CD1c-positive myeloid dendritic cell (primary cell): ENCODE results near the gene CEP164.

ENCODE experiments used
- DNase-seq: peaks from one replicate; pipeline ENCODE4 v3.0.0-alpha.2; 2016; ENCODE audit errors: extremely low spot score

CEP164 gene

GRCh38 chr11:117327567-117328374 lies at the start of gene CEP164:
Gene CEP164 (plus strand): TSS chr11:117327854. CDS start chr11:117338587, 10,733 bp downstream.
- DNase-seq = peak; percentile 97

GRCh38 chr11:117278347-117278746 lies 49.3 kb upstream of the CEP164 start:
- DNase-seq = no peak

GRCh38 chr11:117279711-117280376 lies 47.8 kb upstream of the CEP164 start:
- no peak for DNase-seq

GRCh38 chr11:117281159-117281558 lies 46.5 kb upstream of the CEP164 start:
- DNase-seq = no peak

DNA sequence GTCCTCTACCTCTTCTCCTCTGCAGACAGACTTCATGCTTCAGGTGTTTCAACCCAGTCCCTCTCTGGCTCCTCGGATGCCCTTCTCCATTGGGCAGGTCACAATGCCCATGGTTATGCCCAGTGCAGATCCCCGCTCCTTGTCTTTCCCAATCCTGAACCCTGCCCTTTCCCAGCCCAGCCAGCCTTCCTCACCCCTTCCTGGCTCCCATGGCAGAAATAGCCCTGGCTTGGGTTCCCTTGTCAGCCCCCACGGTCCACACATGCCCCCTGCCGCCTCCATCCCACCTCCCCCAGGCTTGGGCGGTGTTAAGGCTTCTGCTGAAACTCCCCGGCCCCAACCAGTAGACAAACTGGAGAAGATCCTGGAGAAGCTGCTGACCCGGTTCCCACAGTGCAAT lies 45.8 kb upstream of the CEP164 start:
- DNase-seq = no peak

DNA sequence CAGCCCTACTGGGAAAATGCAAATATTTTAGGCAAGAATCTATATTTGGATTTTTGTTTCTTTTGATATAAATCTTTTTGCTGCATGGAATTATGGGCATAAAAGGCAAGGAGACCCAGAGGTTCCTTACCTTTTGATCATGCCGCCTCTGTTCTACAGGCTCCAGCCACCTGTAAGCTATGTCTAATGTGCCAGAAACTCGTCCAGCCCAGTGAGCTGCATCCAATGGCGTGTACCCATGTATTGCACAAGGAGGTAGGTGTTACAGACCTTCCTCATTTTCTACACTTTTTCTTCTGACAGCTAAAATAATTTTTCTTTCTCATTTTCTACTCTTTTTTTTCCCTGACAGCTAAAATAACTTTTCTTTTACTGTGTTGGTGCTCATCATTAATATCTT lies 44.7 kb upstream of the CEP164 start:
- no peak for DNase-seq

- DNase-seq = no peak
Observed at GRCh38 chr11:117284053-117284452, 43.6 kb upstream of the CEP164 start.

DNA sequence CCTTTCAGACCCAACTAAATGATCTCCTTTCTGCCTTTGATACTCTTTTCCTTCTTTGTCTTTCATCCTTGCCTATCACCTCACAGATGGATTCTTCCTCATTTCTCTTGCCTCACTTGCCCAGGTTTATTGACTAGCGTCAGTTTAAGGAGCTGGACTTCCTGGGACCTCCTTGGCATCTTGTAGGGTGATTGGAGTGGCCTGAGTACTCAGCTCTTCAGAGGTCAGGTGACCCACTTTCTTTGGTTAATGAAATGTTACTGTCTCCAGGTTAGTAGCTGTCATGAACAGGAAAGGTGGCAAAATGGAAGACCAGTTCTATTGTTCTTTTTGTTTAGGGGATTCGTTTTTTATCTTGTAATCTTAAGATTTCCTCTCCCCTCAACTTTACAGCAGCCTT lies 41.1 kb upstream of the CEP164 start:
- DNase-seq = no peak

GRCh38 chr11:117287668-117288067 lies 40.0 kb upstream of the CEP164 start:
- no peak for DNase-seq

DNA sequence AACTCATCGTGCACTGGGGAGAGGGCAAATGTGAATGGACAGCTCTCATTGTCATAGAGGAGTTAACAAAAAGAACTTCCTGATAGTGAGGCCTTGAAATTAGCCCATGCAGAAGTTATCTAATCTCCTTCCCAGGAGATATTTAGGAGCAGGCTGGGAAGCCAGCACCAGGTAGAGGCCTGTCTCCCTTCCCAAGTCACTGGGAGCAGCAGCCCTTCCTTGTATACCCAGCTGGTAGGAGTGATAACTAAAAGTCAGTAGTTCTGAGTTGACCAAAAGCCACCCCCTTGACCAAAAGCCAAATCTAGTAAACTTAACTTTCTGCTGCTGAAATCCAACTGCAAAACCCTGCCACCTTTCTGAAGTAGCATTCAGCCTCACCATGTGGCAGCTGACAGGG lies 37.9 kb upstream of the CEP164 start:
- DNase-seq = no peak

DNA sequence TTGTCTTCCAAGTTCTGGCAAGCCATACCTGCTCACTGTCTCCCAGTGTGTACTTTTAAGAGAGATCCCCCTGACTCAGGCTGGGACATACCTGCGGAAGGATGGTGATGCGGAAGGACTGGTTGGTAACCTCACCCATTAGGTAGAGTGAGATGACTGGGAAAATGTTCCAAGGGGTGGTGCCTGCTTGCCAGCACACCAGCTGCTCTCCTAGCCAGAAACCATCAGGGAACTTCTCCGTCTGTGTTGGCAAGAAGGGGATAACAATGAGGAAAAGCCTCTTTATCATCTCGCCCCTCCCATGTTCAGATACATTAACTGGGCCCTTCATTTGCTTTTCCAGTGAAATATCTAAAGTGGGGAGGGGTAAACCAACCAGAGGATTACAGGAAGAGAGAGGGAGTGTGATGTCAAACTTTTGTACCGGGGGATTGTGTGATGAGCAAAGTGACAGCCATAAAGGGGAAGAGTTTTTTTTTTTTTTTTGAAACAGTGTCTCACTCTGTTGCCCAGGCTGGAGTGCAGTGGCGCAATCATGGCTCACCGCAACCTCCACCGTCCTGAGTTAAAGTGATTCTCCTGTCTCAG lies 36.8 kb upstream of the CEP164 start, which contains the start of gene BACE1-AS:
TSS of gene BACE1-AS (plus strand) at position 538 of the 588 bp plus-strand sequence.
- no peak for DNase-seq

- DNase-seq = no peak
Observed at GRCh38 chr11:117292616-117293015, 35.0 kb upstream of the CEP164 start.

DNA sequence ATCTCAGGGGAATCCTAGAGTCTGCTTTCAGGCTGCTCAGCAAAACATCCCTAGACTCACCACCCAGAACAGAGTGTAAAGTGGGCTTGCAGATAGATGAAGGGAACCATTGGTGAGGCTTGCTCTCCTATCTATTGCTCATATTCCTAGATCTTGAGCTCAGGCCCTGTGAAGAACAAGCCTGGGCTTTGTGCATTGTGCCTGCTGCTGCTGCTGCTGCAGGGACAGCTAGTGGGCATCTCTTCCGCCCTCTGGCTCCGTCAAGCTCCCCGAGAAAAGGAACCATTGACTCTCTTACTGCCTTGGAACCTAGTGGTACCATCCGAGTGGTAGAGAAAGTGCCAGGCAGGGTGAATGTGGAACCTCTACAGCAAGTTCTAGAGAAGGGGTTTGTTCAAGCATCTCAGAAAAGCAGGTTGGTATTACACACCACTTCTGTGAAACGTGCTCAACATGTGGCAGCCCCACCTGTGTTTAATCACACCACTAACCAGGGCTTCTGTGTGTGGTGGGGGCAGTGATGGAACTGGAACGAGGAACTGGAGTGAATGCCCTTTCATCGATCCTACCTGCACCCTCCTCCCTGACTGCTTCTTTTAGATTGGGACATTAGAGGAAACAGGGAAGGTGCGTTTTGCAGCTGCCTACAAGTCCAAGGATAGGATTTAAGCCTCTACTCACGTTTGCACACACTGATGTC lies 32.1 kb upstream of the CEP164 start:
- DNase-seq = no peak

- DNase-seq = no peak
Observed at GRCh38 chr11:117296881-117297280, 30.8 kb upstream of the CEP164 start.

DNA sequence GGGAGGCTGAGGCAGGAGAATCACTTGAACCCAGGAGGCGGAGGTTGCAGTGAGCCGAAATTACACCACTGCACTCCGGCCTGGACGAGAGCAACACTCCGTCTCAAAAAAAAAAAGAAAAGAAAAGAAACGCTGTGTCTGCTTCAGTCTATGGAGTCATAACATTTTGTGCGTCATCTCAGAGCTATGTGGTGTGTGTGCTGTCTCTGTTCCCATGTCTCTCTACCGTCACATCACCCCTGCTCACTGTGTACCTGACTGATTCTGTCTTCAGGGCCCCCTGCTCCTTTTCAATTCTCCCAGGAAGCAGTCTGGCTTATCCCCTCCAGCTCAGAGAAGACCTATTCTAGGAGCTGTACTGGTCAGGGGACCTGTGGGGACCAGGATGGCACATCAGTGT lies 29.5 kb upstream of the CEP164 start:
- DNase-seq = no peak

DNA sequence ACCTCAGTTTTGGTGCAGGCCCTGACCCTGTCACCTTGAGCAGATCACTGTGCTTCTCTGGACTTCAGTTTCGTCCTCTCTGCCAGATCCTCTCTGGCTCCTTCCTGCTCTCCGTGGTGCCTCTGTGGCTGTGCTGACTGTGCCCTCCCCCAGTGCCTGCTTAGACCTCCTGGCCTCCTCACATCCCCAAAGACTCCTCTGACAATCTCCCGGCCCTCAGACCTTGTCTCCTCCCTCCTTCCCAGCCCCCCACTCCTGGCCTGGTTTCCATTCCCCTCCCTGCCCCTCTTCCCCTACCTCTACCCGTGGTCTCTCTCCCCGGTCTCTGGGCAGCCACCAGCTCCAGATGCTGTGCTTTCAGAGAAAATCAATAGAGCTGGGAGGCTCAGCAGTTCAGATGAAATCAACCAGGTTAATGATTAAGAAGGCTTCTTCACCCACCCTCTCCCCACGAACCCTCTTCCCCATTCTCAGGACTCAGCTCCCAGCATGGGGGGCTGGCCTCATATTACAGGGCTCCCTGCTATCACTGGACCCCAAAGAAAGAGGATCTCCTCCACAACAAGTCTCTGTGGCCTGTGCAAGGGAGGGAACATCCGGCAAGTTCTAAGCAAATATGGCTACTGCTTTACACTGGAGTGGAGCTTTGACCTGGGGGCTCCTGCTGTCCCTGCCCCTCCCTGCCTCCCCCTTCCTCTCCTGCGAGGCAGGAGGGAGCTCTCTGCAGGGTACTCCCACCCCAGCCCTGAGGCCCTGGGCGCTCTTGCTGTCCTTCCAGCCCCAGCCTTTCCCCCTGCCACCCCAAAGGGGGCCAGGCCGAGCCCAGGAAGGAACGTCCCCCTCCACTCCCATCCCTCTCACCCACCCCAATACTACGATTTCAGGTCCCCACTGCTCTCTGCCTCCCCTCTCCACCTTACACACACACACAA lies 28.0 kb upstream of the CEP164 start:
- no peak for DNase-seq

GRCh38 chr11:117300283-117300663 lies 27.4 kb upstream of the CEP164 start:
- DNase-seq = no peak

DNA sequence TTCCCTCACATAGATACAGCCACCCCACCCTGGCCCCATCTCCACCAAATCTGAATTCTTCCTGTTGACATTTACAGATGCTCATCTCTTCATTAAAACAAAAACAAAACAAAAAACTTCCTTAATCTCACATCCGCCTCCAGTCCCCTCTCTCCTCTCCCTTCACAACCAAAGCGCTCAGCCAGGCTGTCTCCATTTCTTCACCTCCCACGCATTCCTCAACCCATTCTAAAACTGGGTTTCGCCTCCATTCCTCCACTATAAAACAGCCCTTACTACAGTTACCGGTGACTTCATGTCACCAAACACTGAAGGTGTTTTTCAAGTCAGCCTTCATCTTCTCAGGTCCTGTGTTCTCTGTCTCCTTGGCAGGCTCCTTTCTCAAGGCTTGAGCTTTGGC lies 26.9 kb upstream of the CEP164 start:
- DNase-seq = no peak

DNA sequence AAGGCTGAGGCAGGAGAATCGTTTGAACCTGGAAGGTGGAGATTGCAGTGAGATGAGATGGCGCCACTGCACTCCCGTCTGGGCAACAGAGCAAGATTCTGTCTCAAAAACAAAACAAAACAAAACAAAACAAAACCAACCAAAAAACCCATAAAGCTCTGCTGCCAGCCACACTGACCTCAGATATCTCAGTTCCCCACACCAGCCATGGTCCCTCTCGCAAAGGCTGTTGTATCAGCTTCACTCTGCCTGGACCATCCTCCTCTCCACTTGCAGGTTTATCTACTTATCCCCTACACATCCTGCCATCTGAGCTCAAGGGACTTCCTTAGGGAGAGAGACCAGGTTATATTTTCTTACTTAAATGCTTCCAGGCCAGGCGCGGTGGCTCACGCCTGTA lies 25.4 kb upstream of the CEP164 start:
- no peak for DNase-seq

DNA sequence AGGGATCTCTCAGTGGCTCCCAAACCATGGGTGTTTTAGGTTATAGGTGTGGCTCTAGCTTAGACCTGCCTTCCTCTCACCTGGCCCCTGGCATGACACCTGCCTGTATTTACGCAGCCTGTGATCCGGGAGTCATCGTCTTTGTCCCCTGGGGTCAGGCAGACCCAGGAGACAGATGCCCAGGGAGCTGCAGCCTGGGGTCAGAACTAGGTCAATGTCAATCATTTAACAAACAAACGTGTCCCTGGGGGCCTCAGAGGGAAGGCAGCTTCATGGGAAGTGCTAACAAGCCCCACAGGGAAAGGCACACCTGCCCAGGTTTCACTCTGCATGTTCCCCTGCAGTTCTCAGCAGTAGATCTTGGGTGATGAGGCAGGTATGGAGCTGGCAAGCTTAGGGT lies 24.6 kb upstream of the CEP164 start:
- DNase-seq = no peak

GRCh38 chr11:117303646-117304315 lies 23.9 kb upstream of the CEP164 start:
- no peak for DNase-seq
